SK-N-SH (cell line): ENCODE results near the gene CASP1. TPM values are rescaled to one million over a fixed set of nuclear protein-coding genes. Genes with fewer than 3 reads are reported as not detected.
"Not testable (repeated sequence)": the region's sequence is repeated elsewhere in the genome, so short reads cannot be mapped to it uniquely, and the experiment has no call there.

Experiments used
- CTCF ChIA-PET: fragments of 300-600, 350-600 bp; formaldehyde crosslinking; extraction: SDS; loops from one replicate; lab custom pipeline; 2021; lab: Yijun Ruan, JAX
- POLR2A ChIA-PET: fragments of 350-600 bp; sonication (Branson Sonifier 250); formaldehyde crosslinking; extraction: SDS; loops from one replicate; lab custom pipeline; 2020; ENCODE audit warnings: antibody characterized with exemption, inconsistent platforms; lab: Yijun Ruan, JAX
- DNase-seq: peaks from one replicate; pipeline ENCODE4 v3.0.0; 2012
- H2AFZ ChIP-seq: fragments of 200-600 bp; sonication (generic); 2 replicates; pipeline ENCODE4 v1.8.1; 2016; ENCODE audit warnings: antibody characterized with exemption, mild to moderate bottlenecking, low read depth
- H3F3A ChIP-seq: fragments of 200-600 bp; sonication (generic); replicated peaks from 2 replicates; pipeline ENCODE3; 2016; ENCODE audit warnings: antibody characterized with exemption, mild to moderate bottlenecking; ENCODE audit not compliant: insufficient read depth
- H3K27ac ChIP-seq, 2 experiments: fragments of 200-500 bp in 1 of 2; fragments of 200-600 bp in 1 of 2; sonication (Bioruptor generic) in 1 of 2; sonication (generic), shearing (Covaris generic) in 1 of 2; 2 replicates each; pipeline versions ENCODE4 v1.5.1 to v1.6.1; 2014 to 2016; ENCODE audit warnings: low read depth in 2 of 2, inconsistent platforms in 1 of 2, low read length in 1 of 2, mild to moderate bottlenecking in 1 of 2, mixed read lengths in 1 of 2
- H3K27me3 ChIP-seq: fragments of 200-600 bp; sonication (generic), shearing (Covaris generic); 2 replicates; pipeline ENCODE4 v1.6.1; 2016; ENCODE audit warnings: mixed run types; ENCODE audit not compliant: insufficient read depth
- H3K36me3 ChIP-seq, 2 experiments: fragments of 200-500 bp in 1 of 2; fragments of 200-600 bp in 1 of 2; sonication (Bioruptor generic) in 1 of 2; sonication (generic) in 1 of 2; replicated peaks in 1 of 2; 2 replicates each; pipeline versions ENCODE3 to v1.5.1; 2014 to 2016; ENCODE audit warnings: low read length in 1 of 2, mild to moderate bottlenecking in 1 of 2; ENCODE audit not compliant: insufficient read depth in 2 of 2, control insufficient read depth in 1 of 2
- H3K4me1 ChIP-seq, 2 experiments: fragments of 200-500 bp in 1 of 2; fragments of 200-600 bp in 1 of 2; sonication (Bioruptor generic) in 1 of 2; sonication (generic), shearing (Covaris generic) in 1 of 2; 2 replicates each; pipeline versions ENCODE4 v1.5.1 to v1.6.1; 2014 to 2016; ENCODE audit warnings: low read depth in 1 of 2, low read length in 1 of 2, mixed run types in 1 of 2; ENCODE audit not compliant: insufficient read depth in 2 of 2, control insufficient read depth in 1 of 2
- H3K4me2 ChIP-seq: fragments of 200-600 bp; sonication (generic), shearing (Covaris generic); 2 replicates; pipeline ENCODE4 v1.6.1; 2017; ENCODE audit warnings: mixed run types
- H3K4me3 ChIP-seq, 2 experiments: fragments of 200-500 bp in 1 of 2; fragments of 200-600 bp in 1 of 2; sonication (Bioruptor generic) in 1 of 2; sonication (generic), shearing (Covaris generic) in 1 of 2; 2 replicates each; pipeline versions ENCODE4 v1.5.1 to v1.8.1; 2014 to 2016; ENCODE audit warnings: low read depth in 2 of 2, inconsistent platforms in 1 of 2, low read length in 1 of 2, mild to moderate bottlenecking in 1 of 2, mixed read lengths in 1 of 2, moderate library complexity in 1 of 2
- H3K79me2 ChIP-seq: fragments of 200-600 bp; sonication (generic); 2 replicates; pipeline ENCODE4 v1.8.1; 2017; ENCODE audit warnings: mild to moderate bottlenecking; ENCODE audit not compliant: insufficient read depth
- H3K9ac ChIP-seq: fragments of 200-600 bp; sonication (generic); 2 replicates; pipeline ENCODE4 v1.6.1; 2017; ENCODE audit warnings: mixed run types
- H3K9me2 ChIP-seq: fragments of 200-600 bp; sonication (generic); 2 replicates; pipeline ENCODE4 v1.6.1; 2017; ENCODE audit warnings: mixed run types
- H3K9me3 ChIP-seq: fragments of 200-600 bp; sonication (generic); 2 replicates; pipeline ENCODE4 v1.6.1; 2017; ENCODE audit warnings: mixed run types, mild to moderate bottlenecking, moderate library complexity
- H4K20me1 ChIP-seq: fragments of 200-600 bp; sonication (generic); 2 replicates; pipeline ENCODE4 v1.6.1; 2017; ENCODE audit warnings: mild to moderate bottlenecking, mixed run types; ENCODE audit not compliant: insufficient read depth
- CHD2 ChIP-seq: fragments of 150-350 bp; IDR thresholded peaks from 2 replicates; pipeline ENCODE4 v1.6.1; 2018; ENCODE audit warnings: low read length; ENCODE audit not compliant: partially characterized antibody
- EP300 ChIP-seq, 2 experiments: IDR thresholded peaks; 2 replicates each; pipeline versions ENCODE4 v1.4.0 to v1.6.1; 2012; ENCODE audit warnings: borderline replicate concordance in 1 of 2, low read depth in 1 of 2, low read length in 1 of 2
- EZH2phosphoT487 ChIP-seq: fragments of 200-600 bp; sonication (generic); IDR thresholded peaks from 2 replicates; pipeline ENCODE4 v1.6.1; 2017; ENCODE audit warnings: low read depth, mixed run types, mild to moderate bottlenecking, antibody characterized with exemption, moderate library complexity, borderline replicate concordance
- FOXJ3 ChIP-seq: sonication (generic); formaldehyde crosslinking; IDR thresholded peaks from 2 replicates; pipeline ENCODE4 v1.5.1; 2020; ENCODE audit warnings: mild to moderate bottlenecking, missing genetic modification reagents
- GABPA ChIP-seq: IDR thresholded peaks from 2 replicates; pipeline ENCODE4 v1.4.0; 2012; ENCODE audit warnings: low read depth, mild to moderate bottlenecking
- GATA2 ChIP-seq: sonication (generic); formaldehyde crosslinking; IDR thresholded peaks from 2 replicates; pipeline ENCODE4 v1.5.0; 2020; ENCODE audit warnings: mild to moderate bottlenecking, missing genetic modification reagents
- NFIC ChIP-seq: IDR thresholded peaks from 2 replicates; pipeline ENCODE4 v1.4.0; 2012; ENCODE audit warnings: borderline replicate concordance
- TAF1 ChIP-seq: IDR thresholded peaks from 2 replicates; pipeline ENCODE4 v1.6.1; 2012; ENCODE audit warnings: low read depth, mild to moderate bottlenecking, low read length, moderate library complexity, borderline replicate concordance
- TEAD4 ChIP-seq: IDR thresholded peaks from 2 replicates; pipeline ENCODE4 v1.4.0; 2012; ENCODE audit warnings: mild to moderate bottlenecking, borderline replicate concordance; ENCODE audit not compliant: insufficient read depth
- WGBS: methylation state at CpG from one replicate; pipeline ENCODE4 v1.1.6; 2017; ENCODE audit warnings: low lambda C conversion rate; 5-methylcytosine and 5-hydroxymethylcytosine counted together
- polyA plus RNA-seq, 3 experiments: library from polyadenylated mRNA; depleted of rRNA; stranded (reverse); fragments of >200 nt; gene quantifications; 2 replicates each; pipeline ENCODE4 v1.2.3, GENCODE V29; 2012
- TF ChIP-seq, protein P1 (sequence below): IDR thresholded peaks from 2 replicates; pipeline ENCODE4 v1.6.1; 2012; ENCODE audit warnings: mild to moderate bottlenecking, low read depth, low read length, moderate library complexity

Gene CASP1
- polyA plus RNA-seq, 1 of the 3 experiments (the other 2 are of a cell fraction): not detected

DNA sequence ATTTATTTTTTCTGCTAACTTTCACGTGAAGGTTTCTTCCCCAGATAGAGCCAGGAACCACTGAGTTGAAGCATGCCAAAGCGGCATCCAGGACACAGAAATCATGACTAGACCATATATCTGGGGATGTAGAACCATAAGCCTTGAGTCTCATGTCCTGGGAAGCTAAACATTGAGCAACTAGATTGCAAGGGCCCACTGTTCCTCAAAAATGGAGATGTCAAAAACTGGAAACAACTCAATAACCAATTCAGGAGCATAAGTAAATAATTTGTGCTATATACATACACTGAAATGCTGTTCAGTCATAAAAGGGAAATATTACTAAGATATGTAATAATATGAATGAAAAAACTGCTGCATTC is 39.2 kb upstream of the CASP1 start:
- ChIA-PET POLR2A (no interaction called here), CTCF (no interaction called here)
- Histone ChIP-seq H3K27me3 (no peaks in the 10 kb centered on the region), H3K36me3 (no peaks in the 10 kb centered on the region), H3K4me1 (no peaks in the 10 kb centered on the region), H3K4me2 (no peak overlapping the region), H3F3A (no peaks in the 10 kb centered on the region), H3K9ac (no peak overlapping the region), H3K9me3 (no peaks in the 10 kb centered on the region), H3K9me2 (no peaks in the 10 kb centered on the region), H4K20me1 (no peaks in the 10 kb centered on the region), H3K4me3 (no peak overlapping the region), H2AFZ (no peak overlapping the region), H3K79me2 (no peaks in the 10 kb centered on the region), H3K27ac (no peak overlapping the region)
- 58% methylated on average over 2 of the region's 2 CpGs for WGBS
- no peak for DNase-seq
- TF ChIP-seq TEAD4 (no peak), GABPA (no peak), NFIC (no peak), EP300 (IDR thresholded peaks at IDR 0.05; ENCODE audit: borderline replicate concordance in 1 of 2, low read depth in 1 of 2, low read length in 1 of 2) (no peak), EZH2phosphoT487 (no peak)
- TF ChIP-seq, protein P1, sequence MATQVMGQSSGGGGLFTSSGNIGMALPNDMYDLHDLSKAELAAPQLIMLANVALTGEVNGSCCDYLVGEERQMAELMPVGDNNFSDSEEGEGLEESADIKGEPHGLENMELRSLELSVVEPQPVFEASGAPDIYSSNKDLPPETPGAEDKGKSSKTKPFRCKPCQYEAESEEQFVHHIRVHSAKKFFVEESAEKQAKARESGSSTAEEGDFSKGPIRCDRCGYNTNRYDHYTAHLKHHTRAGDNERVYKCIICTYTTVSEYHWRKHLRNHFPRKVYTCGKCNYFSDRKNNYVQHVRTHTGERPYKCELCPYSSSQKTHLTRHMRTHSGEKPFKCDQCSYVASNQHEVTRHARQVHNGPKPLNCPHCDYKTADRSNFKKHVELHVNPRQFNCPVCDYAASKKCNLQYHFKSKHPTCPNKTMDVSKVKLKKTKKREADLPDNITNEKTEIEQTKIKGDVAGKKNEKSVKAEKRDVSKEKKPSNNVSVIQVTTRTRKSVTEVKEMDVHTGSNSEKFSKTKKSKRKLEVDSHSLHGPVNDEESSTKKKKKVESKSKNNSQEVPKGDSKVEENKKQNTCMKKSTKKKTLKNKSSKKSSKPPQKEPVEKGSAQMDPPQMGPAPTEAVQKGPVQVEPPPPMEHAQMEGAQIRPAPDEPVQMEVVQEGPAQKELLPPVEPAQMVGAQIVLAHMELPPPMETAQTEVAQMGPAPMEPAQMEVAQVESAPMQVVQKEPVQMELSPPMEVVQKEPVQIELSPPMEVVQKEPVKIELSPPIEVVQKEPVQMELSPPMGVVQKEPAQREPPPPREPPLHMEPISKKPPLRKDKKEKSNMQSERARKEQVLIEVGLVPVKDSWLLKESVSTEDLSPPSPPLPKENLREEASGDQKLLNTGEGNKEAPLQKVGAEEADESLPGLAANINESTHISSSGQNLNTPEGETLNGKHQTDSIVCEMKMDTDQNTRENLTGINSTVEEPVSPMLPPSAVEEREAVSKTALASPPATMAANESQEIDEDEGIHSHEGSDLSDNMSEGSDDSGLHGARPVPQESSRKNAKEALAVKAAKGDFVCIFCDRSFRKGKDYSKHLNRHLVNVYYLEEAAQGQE: no peak
- TF ChIP-seq, all 33 proteins: peak for 0

DNA sequence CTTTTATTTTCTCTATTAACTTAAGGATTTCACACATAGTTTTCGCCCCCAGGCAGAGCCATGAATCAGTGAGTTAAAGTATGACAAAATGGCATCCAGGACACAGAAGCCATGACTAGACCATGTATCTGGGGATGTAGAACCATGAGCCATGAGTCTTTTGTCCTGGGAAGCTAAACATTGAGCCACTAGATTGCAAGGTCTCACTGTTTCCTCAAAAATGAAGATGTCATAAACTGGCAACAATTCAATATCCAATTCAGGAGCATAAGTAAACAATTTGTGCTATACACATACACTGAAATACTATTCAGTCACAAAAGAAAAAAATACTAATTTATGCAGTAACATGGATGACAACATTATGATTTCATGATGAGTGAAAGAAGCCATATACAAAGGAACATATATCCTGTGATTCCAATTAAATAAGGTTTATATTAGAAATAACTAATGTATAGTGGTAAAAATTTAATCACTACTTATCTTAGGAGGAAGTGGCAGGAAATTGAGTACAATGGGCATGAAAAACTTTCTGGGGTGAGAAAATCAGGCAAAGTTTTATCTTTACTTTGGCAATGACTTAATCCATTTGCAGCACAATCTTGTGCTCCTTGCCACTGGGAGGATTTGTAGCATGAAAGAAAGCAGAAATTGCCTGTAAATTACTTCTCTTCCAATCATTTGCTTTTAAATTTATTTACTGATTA is 38.7 kb upstream of the CASP1 start:
- no peak overlapping the region for H3K9ac ChIP-seq
- no peaks in the 10 kb centered on the region for H3K27me3 ChIP-seq
- CTCF ChIA-PET: no interaction called here
- TF ChIP-seq TAF1: no peak
- no peak for TF ChIP-seq CHD2
- no peak for TF ChIP-seq NFIC
- TF ChIP-seq FOXJ3 (CRISPR knock-in tag): no peak
- TF ChIP-seq GATA2 (CRISPR knock-in tag): no peak
- no peak for DNase-seq
- H3K4me2 ChIP-seq: no peak overlapping the region
- H3F3A ChIP-seq: no peaks in the 10 kb centered on the region
- H3K4me1 ChIP-seq: no peaks in the 10 kb centered on the region
- H2AFZ ChIP-seq: no peak overlapping the region
- H4K20me1 ChIP-seq: no peaks in the 10 kb centered on the region
- H3K9me3 ChIP-seq: no peaks in the 10 kb centered on the region
- POLR2A ChIA-PET: no interaction called here
- no peaks in the 10 kb centered on the region for H3K9me2 ChIP-seq
- 42% methylated on average over 1 of the region's 1 CpG for WGBS
- no peak overlapping the region for H3K4me3 ChIP-seq
- no peaks in the 10 kb centered on the region for H3K79me2 ChIP-seq
- H3K36me3 ChIP-seq: no peaks in the 10 kb centered on the region
- no peak overlapping the region for H3K27ac ChIP-seq

DNA sequence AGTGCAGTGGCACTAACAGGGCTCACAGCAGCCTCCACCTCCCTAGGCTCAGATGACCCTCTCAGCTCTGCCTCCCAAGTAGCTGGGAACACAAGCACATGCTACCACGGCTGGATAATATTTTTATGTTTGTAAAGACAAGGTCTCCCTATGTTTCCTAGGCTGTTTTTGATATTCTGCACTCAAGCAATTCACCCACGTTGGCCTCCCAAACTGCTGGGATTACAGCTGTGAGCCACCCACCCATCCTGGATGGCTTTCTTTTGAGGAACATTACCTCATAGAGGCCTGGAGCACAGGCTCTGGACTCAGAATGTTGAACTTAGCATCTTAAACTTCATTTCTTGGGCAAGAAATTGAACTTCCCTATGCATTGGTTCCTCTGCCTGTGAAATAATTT is 37.1 kb upstream of the CASP1 start:
- H3F3A ChIP-seq, POLR2A ChIA-PET, CTCF ChIA-PET: not testable (repeated sequence)

More for the DNA sequence above, 37.1 kb upstream of the CASP1 start:
- H3K9me3 ChIP-seq, H3K27me3 ChIP-seq, H3K4me2 ChIP-seq, H3K9me2 ChIP-seq, H2AFZ ChIP-seq, H3K79me2 ChIP-seq, H3K4me1 ChIP-seq, H3K4me3 ChIP-seq, H3K9ac ChIP-seq, H4K20me1 ChIP-seq, H3K27ac ChIP-seq, H3K36me3 ChIP-seq, DNase-seq: not testable (repeated sequence)
- WGBS: 6% methylated on average over 2 of the region's 2 CpGs
